HG03558 (cell line): Measurements from ENCODE around the gene NHLRC4.

ENCODE experiments used
- ATAC-seq: cut with Tn5 transposase; IDR thresholded peaks from one replicate; pipeline ENCODE4 v1.9.1; 2021; ENCODE audit warnings: moderate number of reproducible peaks; ENCODE audit not compliant: unreplicated experiment; ENCODE audit errors: extremely low read depth

NHLRC4 gene

GRCh38 chr16:580141-580945 lies 13.5 kb downstream of the NHLRC4 start:
- no peak for ATAC-seq

GRCh38 chr16:580946-581498 lies 14.2 kb downstream of the NHLRC4 start:
- no peak for ATAC-seq

GRCh38 chr16:582218-582613 lies 15.4 kb downstream of the NHLRC4 start:
- ATAC-seq, result no peak

GRCh38 chr16:582614-583331 lies 16.0 kb downstream of the NHLRC4 start:
- ATAC-seq, result no peak

GRCh38 chr16:583470-583814 lies 16.6 kb downstream of the NHLRC4 start:
- ATAC-seq, result no peak

GRCh38 chr16:583815-584591 lies 17.2 kb downstream of the NHLRC4 start:
- no peak for ATAC-seq

- ATAC-seq, result no peak
Measured at GRCh38 chr16:585351-585750, 18.5 kb downstream of the NHLRC4 start.

GRCh38 chr16:586047-586644 lies 19.3 kb downstream of the NHLRC4 start:
- ATAC-seq, result no peak

GRCh38 chr16:586645-587590 lies 20.1 kb downstream of the NHLRC4 start:
- no peak for ATAC-seq

- ATAC-seq, result no peak
Measured at GRCh38 chr16:588639-588888, 21.8 kb downstream of the NHLRC4 start.

- ATAC-seq, result peak; percentile 34
Measured at GRCh38 chr16:588889-589657, 22.3 kb downstream of the NHLRC4 start.

GRCh38 chr16:589658-590187 lies 22.9 kb downstream of the NHLRC4 start, which contains the start of gene RAB40C:
TSS of gene RAB40C (plus strand) at chr16:590066. CDS start at chr16:590292, 226 bp downstream.
- peak; percentile 39 for ATAC-seq

- no peak for ATAC-seq
Measured at GRCh38 chr16:590188-590814, 23.5 kb downstream of the NHLRC4 start.

- no peak for ATAC-seq
Measured at GRCh38 chr16:590815-591200, 24.0 kb downstream of the NHLRC4 start.

- ATAC-seq, result no peak
Measured at GRCh38 chr16:591231-591630, 24.4 kb downstream of the NHLRC4 start.

GRCh38 chr16:591892-592517 lies 25.2 kb downstream of the NHLRC4 start:
- ATAC-seq, result no peak

GRCh38 chr16:592518-593306 lies 25.9 kb downstream of the NHLRC4 start:
- ATAC-seq, result no peak
